ENCODE measurements around the gene SPDYE6. TPM values are rescaled to one million over a fixed set of nuclear protein-coding genes. Genes with fewer than 3 reads are reported as not detected.
"Not testable (repeated sequence)": the region's sequence is repeated elsewhere in the genome, so short reads cannot be mapped to it uniquely, and the experiment has no call there.

The SPDYE6 gene
- polyA plus RNA-seq, 3 donors, result 0.12 to 0.29 TPM; not detected in 1

GRCh38 chr7:102389810-102390209 lies 33.6 kb upstream of the SPDYE6 start:
- Histone ChIP-seq H3K4me3 (replicated peaks in 1 of 3; ENCODE audit: low read depth in 2 of 3, low read length in 3 of 3) (no peak overlapping the region), H3K4me1 (ENCODE audit: control insufficient read depth in 1 of 2, insufficient read depth in 2 of 2, low read length in 2 of 2) (no peaks in the 10 kb centered on the region), H3K27me3 (ENCODE audit: control insufficient read depth in 2 of 2, insufficient read depth in 2 of 2, low read length in 2 of 2) (no peaks in the 10 kb centered on the region), H3K4me2 (replicated peaks; ENCODE audit: extremely low read depth, low read length, poor library complexity, severe bottlenecking) (no peak overlapping the region), H2AFZ (ENCODE audit: insufficient read depth, low read depth, low read length, poor library complexity, severe bottlenecking) (no peak overlapping the region), H3K9me3 (replicated peaks in 1 of 2; ENCODE audit: control insufficient read depth in 1 of 2, insufficient read depth in 1 of 2, low read length in 2 of 2) (no peaks in the 10 kb centered on the region), H3K79me2 (ENCODE audit: insufficient read depth, low read length) (no peaks in the 10 kb centered on the region), H3K36me3 (replicated peaks in 1 of 2; ENCODE audit: control insufficient read depth in 1 of 2, insufficient read depth in 2 of 2, low read length in 2 of 2) (peaks cover 7 to 36% of the 10 kb centered on the region in 2 donors), H3K27ac (ENCODE audit: low read depth in 1 of 2, low read length in 2 of 2) (no peak overlapping the region), H4K20me1 (ENCODE audit: insufficient read depth, low read length) (peaks cover 6% of the 10 kb centered on the region), H3K9ac (ENCODE audit: insufficient read depth, low read length, poor library complexity, severe bottlenecking) (no peak overlapping the region)
- Mint-ChIP-seq H3K9me3 (no peaks in the 10 kb centered on the region), H3K4me1 (no peaks in the 10 kb centered on the region), H3K27ac (peak overlapping the region in 3 of 7 donors; percentile 25 to 70 (median 40)), H3K36me3 (peaks cover 26 to 50% of the 10 kb centered on the region in 2 donors), H3K4me3 (no peak overlapping the region), H3K27me3 (ENCODE audit: low read depth in 3 of 3) (peaks cover 0 to 4% (median 0%) of the 10 kb centered on the region in 3 donors)
- intact Hi-C loops (cut with micrococcal nuclease), result loop anchor here (1.0 to 10.0 kb wide), 3 partner anchors 111 to 845 kb away; no protein-coding TSS in a partner anchor
- no peak for DNase-seq
- no peak for TF ChIP-seq CTCF (IDR thresholded peaks at IDR 0.05)
- WGBS (ENCODE audit: insufficient coverage), result no CpG with 5 or more reads among the region's 3 CpGs

- no peak overlapping the region for H3K4me3 ChIP-seq (replicated peaks in 1 of 3; ENCODE audit: low read depth in 2 of 3, low read length in 3 of 3)
- TF ChIP-seq CTCF (IDR thresholded peaks at IDR 0.05), result no peak
- H3K4me1 Mint-ChIP-seq, result no peaks in the 10 kb centered on the region
- no peaks in the 10 kb centered on the region for H3K27me3 ChIP-seq (ENCODE audit: control insufficient read depth in 2 of 2, insufficient read depth in 2 of 2, low read length in 2 of 2)
- H3K4me1 ChIP-seq (ENCODE audit: control insufficient read depth in 1 of 2, insufficient read depth in 2 of 2, low read length in 2 of 2), result no peaks in the 10 kb centered on the region
- no peak for DNase-seq
- intact Hi-C loops (cut with micrococcal nuclease), result no loop called here
- no peaks in the 10 kb centered on the region for H3K9me3 Mint-ChIP-seq
- H3K4me3 Mint-ChIP-seq, result no peak overlapping the region
- no peak overlapping the region for H3K4me2 ChIP-seq (replicated peaks; ENCODE audit: extremely low read depth, low read length, poor library complexity, severe bottlenecking)
- peak overlapping the region in 1 of 7 donors; percentile 46 for H3K27ac Mint-ChIP-seq
- no peaks in the 10 kb centered on the region for H3K79me2 ChIP-seq (ENCODE audit: insufficient read depth, low read length)
- H3K36me3 ChIP-seq (replicated peaks in 1 of 2; ENCODE audit: control insufficient read depth in 1 of 2, insufficient read depth in 2 of 2, low read length in 2 of 2), result peaks cover 8 to 33% of the 10 kb centered on the region in 2 donors
- no peak overlapping the region for H3K9ac ChIP-seq (ENCODE audit: insufficient read depth, low read length, poor library complexity, severe bottlenecking)
- no peak overlapping the region for H2AFZ ChIP-seq (ENCODE audit: insufficient read depth, low read depth, low read length, poor library complexity, severe bottlenecking)
- H3K36me3 Mint-ChIP-seq, result peaks cover 23 to 51% of the 10 kb centered on the region in 2 donors
- H3K27ac ChIP-seq (ENCODE audit: low read depth in 1 of 2, low read length in 2 of 2), result no peak overlapping the region
- H4K20me1 ChIP-seq (ENCODE audit: insufficient read depth, low read length), result peaks cover 6% of the 10 kb centered on the region
- no peaks in the 10 kb centered on the region for H3K9me3 ChIP-seq (replicated peaks in 1 of 2; ENCODE audit: control insufficient read depth in 1 of 2, insufficient read depth in 1 of 2, low read length in 2 of 2)
- peaks cover 0 to 2% (median 0%) of the 10 kb centered on the region in 3 donors for H3K27me3 Mint-ChIP-seq (ENCODE audit: low read depth in 3 of 3)
- 96% methylated on average over 4 of the region's 6 CpGs for WGBS (ENCODE audit: insufficient coverage)
Observed at GRCh38 chr7:102387064-102387463, 30.8 kb upstream of the SPDYE6 start.

GRCh38 chr7:102381696-102382425 lies 25.6 kb upstream of the SPDYE6 start:
- H3K4me3 Mint-ChIP-seq; DNase-seq; H3K4me1 ChIP-seq (ENCODE audit: control insufficient read depth in 1 of 2, insufficient read depth in 2 of 2, low read length in 2 of 2); H3K27me3 ChIP-seq (ENCODE audit: control insufficient read depth in 2 of 2, insufficient read depth in 2 of 2, low read length in 2 of 2); H3K27ac ChIP-seq (ENCODE audit: low read depth in 1 of 2, low read length in 2 of 2); H3K27ac Mint-ChIP-seq; H3K79me2 ChIP-seq (ENCODE audit: insufficient read depth, low read length); intact Hi-C loops (cut with micrococcal nuclease); H3K9me3 ChIP-seq (replicated peaks in 1 of 2; ENCODE audit: control insufficient read depth in 1 of 2, insufficient read depth in 1 of 2, low read length in 2 of 2); H4K20me1 ChIP-seq (ENCODE audit: insufficient read depth, low read length); H3K4me3 ChIP-seq (replicated peaks in 1 of 3; ENCODE audit: low read depth in 2 of 3, low read length in 3 of 3); H3K4me2 ChIP-seq (replicated peaks; ENCODE audit: extremely low read depth, low read length, poor library complexity, severe bottlenecking); H2AFZ ChIP-seq (ENCODE audit: insufficient read depth, low read depth, low read length, poor library complexity, severe bottlenecking); H3K9ac ChIP-seq (ENCODE audit: insufficient read depth, low read length, poor library complexity, severe bottlenecking); H3K4me1 Mint-ChIP-seq; H3K27me3 Mint-ChIP-seq (ENCODE audit: low read depth in 3 of 3); H3K9me3 Mint-ChIP-seq: not testable (repeated sequence)
- no CpG with 5 or more reads among the region's 7 CpGs for WGBS (ENCODE audit: insufficient coverage)
- peaks cover 54 to 82% of the 10 kb centered on the region in 2 donors for H3K36me3 Mint-ChIP-seq
- peaks cover 40 to 70% of the 10 kb centered on the region in 2 donors for H3K36me3 ChIP-seq (replicated peaks in 1 of 2; ENCODE audit: control insufficient read depth in 1 of 2, insufficient read depth in 2 of 2, low read length in 2 of 2)
